ENCODE measurements around the gene SNRPB2. TPM values are rescaled to one million over a fixed set of nuclear protein-coding genes. Genes with fewer than 3 reads are reported as not detected.

Gene SNRPB2
- total and polyA plus RNA-seq, 9 donors: 20.6 to 67.4 (median 50.5) TPM

DNA sequence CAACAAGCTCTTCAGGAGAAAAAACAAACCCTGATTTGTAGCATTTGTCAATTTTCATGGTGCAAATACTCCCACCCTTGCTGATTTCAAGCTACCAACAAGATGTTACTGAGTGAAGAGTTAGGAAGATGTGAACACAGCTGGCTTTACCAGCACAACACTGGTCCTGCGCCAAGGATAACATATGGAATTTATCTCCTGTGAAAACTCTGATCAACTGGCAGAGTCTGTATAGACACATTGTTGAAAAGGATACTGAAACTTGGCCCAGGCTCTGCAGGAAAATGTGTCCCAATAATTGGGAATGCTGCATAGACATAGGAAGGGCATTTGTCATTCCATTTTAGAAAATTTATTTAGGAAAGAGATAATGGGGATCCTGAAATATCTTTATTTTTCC lies 47.3 kb downstream of the SNRPB2 start:
- Histone ChIP-seq H3K36me3 (no peaks in the 10 kb centered on the region), H3K4me3 (no peak overlapping the region), H3K27me3 (no peaks in the 10 kb centered on the region), H3K27ac (no peak overlapping the region), H3K4me1 (ENCODE audit: insufficient read depth) (no peaks in the 10 kb centered on the region), H3K9me3 (no peaks in the 10 kb centered on the region)
- no peak for DNase-seq
- intact Hi-C loops (cut with DNase I): no loop called here
- WGBS, 3 donors: 33 to 38% (median 35%) methylated on average over 1 of the region's 1 CpG
- TF ChIP-seq, protein P1, sequence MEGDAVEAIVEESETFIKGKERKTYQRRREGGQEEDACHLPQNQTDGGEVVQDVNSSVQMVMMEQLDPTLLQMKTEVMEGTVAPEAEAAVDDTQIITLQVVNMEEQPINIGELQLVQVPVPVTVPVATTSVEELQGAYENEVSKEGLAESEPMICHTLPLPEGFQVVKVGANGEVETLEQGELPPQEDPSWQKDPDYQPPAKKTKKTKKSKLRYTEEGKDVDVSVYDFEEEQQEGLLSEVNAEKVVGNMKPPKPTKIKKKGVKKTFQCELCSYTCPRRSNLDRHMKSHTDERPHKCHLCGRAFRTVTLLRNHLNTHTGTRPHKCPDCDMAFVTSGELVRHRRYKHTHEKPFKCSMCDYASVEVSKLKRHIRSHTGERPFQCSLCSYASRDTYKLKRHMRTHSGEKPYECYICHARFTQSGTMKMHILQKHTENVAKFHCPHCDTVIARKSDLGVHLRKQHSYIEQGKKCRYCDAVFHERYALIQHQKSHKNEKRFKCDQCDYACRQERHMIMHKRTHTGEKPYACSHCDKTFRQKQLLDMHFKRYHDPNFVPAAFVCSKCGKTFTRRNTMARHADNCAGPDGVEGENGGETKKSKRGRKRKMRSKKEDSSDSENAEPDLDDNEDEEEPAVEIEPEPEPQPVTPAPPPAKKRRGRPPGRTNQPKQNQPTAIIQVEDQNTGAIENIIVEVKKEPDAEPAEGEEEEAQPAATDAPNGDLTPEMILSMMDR (IDR thresholded peaks at IDR 0.05): no peak
- TF ChIP-seq POLR2A (IDR thresholded peaks at IDR 0.05) (no peak), EP300 (IDR thresholded peaks at IDR 0.05) (no peak)

DNA sequence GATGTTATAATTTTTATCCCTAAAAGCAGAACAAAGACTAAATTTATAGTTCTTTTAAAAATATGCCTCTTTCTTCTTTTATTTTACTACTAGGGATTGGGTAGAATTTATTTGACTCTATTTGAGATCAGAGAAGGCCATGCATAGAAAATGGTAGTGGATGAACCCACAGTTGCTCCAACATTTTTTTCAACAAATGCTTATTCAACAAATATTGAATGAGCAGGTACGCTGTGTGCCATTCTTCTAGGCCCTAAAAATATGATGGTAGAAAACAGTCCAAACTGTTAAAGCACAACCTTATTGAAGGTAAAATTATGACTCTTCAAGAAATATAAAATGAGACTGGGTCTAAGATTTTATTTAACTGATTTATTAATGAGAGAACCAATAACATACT lies 48.3 kb downstream of the SNRPB2 start:
- H3K36me3 ChIP-seq: no peaks in the 10 kb centered on the region
- H3K27me3 ChIP-seq: no peaks in the 10 kb centered on the region
- intact Hi-C loops (cut with DNase I): no loop called here
- 94 to 96% (median 96%) methylated on average over 1 of the region's 1 CpG for WGBS, 3 donors
- no peak for DNase-seq
- no peak overlapping the region for H3K4me3 ChIP-seq
- TF ChIP-seq, protein P1 (IDR thresholded peaks at IDR 0.05): no peak
- no peak for TF ChIP-seq EP300 (IDR thresholded peaks at IDR 0.05)
- no peak for TF ChIP-seq POLR2A (IDR thresholded peaks at IDR 0.05)
- no peak overlapping the region for H3K27ac ChIP-seq
- no peaks in the 10 kb centered on the region for H3K4me1 ChIP-seq (ENCODE audit: insufficient read depth)
- H3K9me3 ChIP-seq: no peaks in the 10 kb centered on the region

DNA sequence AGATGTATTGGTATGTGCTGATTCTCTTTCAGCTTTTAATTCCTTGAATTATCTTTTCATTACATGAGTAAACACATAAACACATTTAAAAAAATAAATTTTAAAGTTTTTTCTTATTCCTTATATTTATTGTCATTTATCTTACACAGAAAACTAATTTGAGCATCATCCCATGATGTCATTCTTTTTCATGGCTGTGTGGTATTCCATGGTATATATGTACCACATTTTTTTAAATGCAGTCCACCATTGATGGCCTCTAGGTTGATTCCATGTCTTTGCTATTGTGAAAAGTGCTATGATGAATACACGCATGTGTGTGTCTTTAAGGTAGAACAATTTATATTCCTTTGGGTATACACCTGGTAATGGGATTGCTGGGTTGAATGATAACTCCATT lies 51.7 kb downstream of the SNRPB2 start:
- no peak for TF ChIP-seq EP300 (IDR thresholded peaks at IDR 0.05)
- TF ChIP-seq, protein P1 (IDR thresholded peaks at IDR 0.05): no peak
- TF ChIP-seq POLR2A (IDR thresholded peaks at IDR 0.05): no peak
- intact Hi-C loops (cut with DNase I): no loop called here
- Histone ChIP-seq H3K4me1 (ENCODE audit: insufficient read depth) (no peaks in the 10 kb centered on the region), H3K27me3 (no peaks in the 10 kb centered on the region), H3K36me3 (no peaks in the 10 kb centered on the region), H3K4me3 (no peak overlapping the region), H3K9me3 (no peaks in the 10 kb centered on the region), H3K27ac (no peak overlapping the region)
- WGBS, 3 donors: 95 to 97% (median 96%) methylated on average over 1 of the region's 1 CpG
- DNase-seq: no peak

DNA sequence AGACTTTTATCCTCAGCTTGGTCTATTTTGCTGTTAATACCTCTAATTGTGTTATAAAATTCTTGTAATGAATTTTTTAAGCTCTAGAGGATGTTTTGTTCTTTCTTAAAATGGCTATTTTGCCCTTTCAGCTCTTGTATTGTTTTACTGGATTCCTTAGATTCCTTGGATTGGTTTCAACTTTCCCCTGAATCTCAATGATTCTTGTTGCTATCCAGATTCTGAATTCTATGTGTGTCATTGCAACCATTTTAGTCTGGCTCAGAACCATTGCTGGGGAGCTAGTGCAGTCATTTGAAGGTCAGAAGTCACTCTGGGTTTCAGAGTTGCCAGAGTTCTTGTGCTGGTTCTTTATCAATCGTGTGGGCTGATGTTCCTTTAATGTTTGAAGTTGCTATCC lies 55.4 kb downstream of the SNRPB2 start:
- no peaks in the 10 kb centered on the region for H3K27me3 ChIP-seq
- WGBS, 3 donors: 35 to 53% (median 35%) methylated on average over 1 of the region's 1 CpG

More for the DNA sequence above, 55.4 kb downstream of the SNRPB2 start:
- no peak for DNase-seq
- Histone ChIP-seq H3K4me1 (ENCODE audit: insufficient read depth) (no peaks in the 10 kb centered on the region), H3K36me3 (no peaks in the 10 kb centered on the region), H3K27ac (no peak overlapping the region), H3K4me3 (no peak overlapping the region), H3K9me3 (no peaks in the 10 kb centered on the region)
- intact Hi-C loops (cut with DNase I): no loop called here
- TF ChIP-seq, protein P1 (IDR thresholded peaks at IDR 0.05): no peak
- no peak for TF ChIP-seq EP300 (IDR thresholded peaks at IDR 0.05)
- TF ChIP-seq POLR2A (IDR thresholded peaks at IDR 0.05): no peak

Small RNA genes lying within 50 kb of the gene (small RNA-seq; reads per million reads assigned to genes)
- gene AL135938.1: not detected

Other genes with a start within 250 kb of the SNRPB2 start
- 10 to 100 TPM; 15.6 to 28.1 (median 23.7) TPM for gene KIF16B, start 156.6 kb upstream of the SNRPB2 start, total RNA-seq
- gene KIF16B, start 156.6 kb upstream of the SNRPB2 start, polyA plus RNA-seq: 10 to 100 TPM; 10.9 to 12.5 TPM
- gene OTOR, start 18.3 kb downstream of the SNRPB2 start, total RNA-seq: not detected
- gene OTOR, start 18.3 kb downstream of the SNRPB2 start, polyA plus RNA-seq: not detected